SK-N-SH treated with all-trans-retinoic acid at 6 μM for 48 hours (cell line): Measurements from ENCODE around the gene ERP27.

Source experiments
- ATAC-seq: fragments of 200-7000 bp; cut with Tn5 transposase; 3 replicates; pipeline ENCODE4 v1.9.1; 2020; ENCODE audit warnings: mild to moderate bottlenecking, moderate library complexity
- ARNTL ChIP-seq: fragments of 450-650 bp; formaldehyde crosslinking; IDR thresholded peaks from 2 replicates; pipeline ENCODE4 v1.5.0; 2020; ENCODE audit warnings: low read depth, mild to moderate bottlenecking, moderate library complexity, borderline replicate concordance
- BACH2 ChIP-seq: fragments of 250-450 bp; sonication (Bioruptor Pico); IDR thresholded peaks from 2 replicates; pipeline ENCODE4 v1.9.0; 2021; ENCODE audit warnings: mild to moderate bottlenecking, borderline replicate concordance
- CSDC2 ChIP-seq: fragments of 250-450 bp; sonication (Bioruptor Pico); IDR thresholded peaks from 2 replicates; pipeline ENCODE4 v1.5.0; 2020; ENCODE audit warnings: mild to moderate bottlenecking, moderate library complexity
- ESRRG ChIP-seq: fragments of 250-450 bp; sonication (Bioruptor Pico); IDR thresholded peaks from 2 replicates; pipeline ENCODE4 v1.6.1; 2021; ENCODE audit warnings: mild to moderate bottlenecking
- GLIS3 ChIP-seq: fragments of 250-450 bp; sonication (Bioruptor Pico); IDR thresholded peaks from 2 replicates; pipeline ENCODE4 v1.5.0; 2020; ENCODE audit warnings: mild to moderate bottlenecking, moderate library complexity
- ISL1 ChIP-seq: fragments of 250-450 bp; sonication (Bioruptor Pico); IDR thresholded peaks from 2 replicates; pipeline ENCODE4 v2.1.2; 2022; ENCODE audit warnings: mild to moderate bottlenecking, moderate library complexity
- OSR1 ChIP-seq: fragments of 250-450 bp; sonication (Bioruptor Pico); IDR thresholded peaks from 2 replicates; pipeline ENCODE4 v1.8.0; 2022; ENCODE audit warnings: moderate library complexity, mild to moderate bottlenecking, inconsistent platforms
- POU6F1 ChIP-seq: fragments of 250-450 bp; sonication (Bioruptor Pico); IDR thresholded peaks from 2 replicates; pipeline ENCODE4 v1.8.0; 2021; ENCODE audit warnings: low read depth, mild to moderate bottlenecking, moderate library complexity, borderline replicate concordance
- PPARA ChIP-seq: fragments of 250-450 bp; sonication (Bioruptor Pico); IDR thresholded peaks from 2 replicates; pipeline ENCODE4 v1.5.0; 2020; ENCODE audit warnings: mild to moderate bottlenecking, borderline replicate concordance
- RARB ChIP-seq: fragments of 250-450 bp; sonication (Bioruptor Pico); IDR thresholded peaks from 2 replicates; pipeline ENCODE4 v1.8.0; 2021; ENCODE audit warnings: mild to moderate bottlenecking, moderate library complexity
- SNAI2 ChIP-seq: fragments of 250-450 bp; sonication (Bioruptor Pico); IDR thresholded peaks from 2 replicates; pipeline ENCODE4 v1.5.0; 2020; ENCODE audit warnings: mild to moderate bottlenecking, moderate library complexity
- TCF4 ChIP-seq: fragments of 250-450 bp; sonication (Bioruptor Pico); IDR thresholded peaks from 2 replicates; pipeline ENCODE4 v1.8.0; 2021; ENCODE audit warnings: mild to moderate bottlenecking, moderate library complexity, borderline replicate concordance
- TOX ChIP-seq: fragments of 250-450 bp; sonication (Bioruptor Pico); IDR thresholded peaks from 2 replicates; pipeline ENCODE4 v1.8.0; 2021; ENCODE audit warnings: mild to moderate bottlenecking, moderate library complexity, borderline replicate concordance
- ZC3H10 ChIP-seq: fragments of 250-450 bp; sonication (Bioruptor Pico); IDR thresholded peaks from 2 replicates; pipeline ENCODE4 v1.5.1; 2021; ENCODE audit warnings: mild to moderate bottlenecking, moderate library complexity
- ZFP3 ChIP-seq: fragments of 250-450 bp; sonication (Bioruptor Pico); IDR thresholded peaks from 2 replicates; pipeline ENCODE4 v1.5.0; 2020; ENCODE audit warnings: mild to moderate bottlenecking, moderate library complexity
- ZFP30 ChIP-seq: fragments of 450-650 bp; formaldehyde crosslinking; IDR thresholded peaks from 2 replicates; pipeline ENCODE4 v1.5.0; 2022; ENCODE audit warnings: mild to moderate bottlenecking, moderate library complexity
- ZNF565 ChIP-seq: fragments of 450-650 bp; formaldehyde crosslinking; conservative IDR thresholded peaks from 2 replicates; pipeline ENCODE4 v1.5.0; 2020; ENCODE audit warnings: low read depth, mild to moderate bottlenecking, moderate library complexity
- ZNF70 ChIP-seq: fragments of 450-650 bp; formaldehyde crosslinking; IDR thresholded peaks from 2 replicates; pipeline ENCODE4 v1.5.0; 2020; ENCODE audit warnings: mild to moderate bottlenecking, moderate library complexity
- TF ChIP-seq, protein P1 (sequence below): fragments of 250-450 bp; sonication (Bioruptor Pico); IDR thresholded peaks from 2 replicates; pipeline ENCODE4 v1.5.0; 2020; ENCODE audit warnings: mild to moderate bottlenecking, moderate library complexity
- TF ChIP-seq, protein P2 (sequence below): fragments of 250-450 bp; sonication (Bioruptor Pico); IDR thresholded peaks from 2 replicates; pipeline ENCODE4 v1.5.1; 2020; ENCODE audit warnings: low read depth, mild to moderate bottlenecking, moderate library complexity

The ERP27 gene

DNA sequence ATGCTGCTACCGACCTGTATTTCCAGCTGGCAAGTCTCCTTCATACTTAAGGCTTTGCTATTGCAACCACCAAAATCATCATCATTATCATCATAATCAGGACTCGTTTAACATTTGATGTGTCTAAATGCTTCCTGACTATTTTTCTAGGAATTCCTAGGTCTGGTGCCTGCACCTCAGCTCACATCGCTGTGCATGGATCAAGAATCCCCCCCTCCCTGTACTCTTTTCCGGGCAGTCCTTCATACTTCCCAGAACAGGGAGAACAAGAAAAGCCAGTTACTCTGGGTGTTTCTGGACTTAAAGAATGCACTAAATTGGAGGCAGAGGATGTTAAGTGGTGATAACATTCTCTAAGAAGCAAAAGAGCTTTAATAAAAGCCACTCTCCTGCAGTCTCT is 9.4 kb downstream of the ERP27 start:
- ATAC-seq: peak; percentile 89
- TF ChIP-seq ZFP30 (CRISPR knock-in tag) (no peak), OSR1 (CRISPR knock-in tag) (no peak), ZC3H10 (CRISPR knock-in tag) (no peak), TOX (CRISPR knock-in tag) (no peak), ARNTL (CRISPR knock-in tag) (no peak), GLIS3 (peak; percentile 34; the same call in 1 of the 2 replicates), POU6F1 (no peak), TCF4 (CRISPR knock-in tag) (no peak), RARB (CRISPR knock-in tag) (no peak), ZNF565 (CRISPR knock-in tag) (no peak), ISL1 (CRISPR knock-in tag) (peak; percentile 90), CSDC2 (CRISPR knock-in tag) (no peak), BACH2 (CRISPR knock-in tag) (no peak), SNAI2 (CRISPR knock-in tag) (no peak), ZNF70 (no peak), PPARA (no peak), ESRRG (CRISPR knock-in tag) (no peak)
- TF ChIP-seq, protein P1, sequence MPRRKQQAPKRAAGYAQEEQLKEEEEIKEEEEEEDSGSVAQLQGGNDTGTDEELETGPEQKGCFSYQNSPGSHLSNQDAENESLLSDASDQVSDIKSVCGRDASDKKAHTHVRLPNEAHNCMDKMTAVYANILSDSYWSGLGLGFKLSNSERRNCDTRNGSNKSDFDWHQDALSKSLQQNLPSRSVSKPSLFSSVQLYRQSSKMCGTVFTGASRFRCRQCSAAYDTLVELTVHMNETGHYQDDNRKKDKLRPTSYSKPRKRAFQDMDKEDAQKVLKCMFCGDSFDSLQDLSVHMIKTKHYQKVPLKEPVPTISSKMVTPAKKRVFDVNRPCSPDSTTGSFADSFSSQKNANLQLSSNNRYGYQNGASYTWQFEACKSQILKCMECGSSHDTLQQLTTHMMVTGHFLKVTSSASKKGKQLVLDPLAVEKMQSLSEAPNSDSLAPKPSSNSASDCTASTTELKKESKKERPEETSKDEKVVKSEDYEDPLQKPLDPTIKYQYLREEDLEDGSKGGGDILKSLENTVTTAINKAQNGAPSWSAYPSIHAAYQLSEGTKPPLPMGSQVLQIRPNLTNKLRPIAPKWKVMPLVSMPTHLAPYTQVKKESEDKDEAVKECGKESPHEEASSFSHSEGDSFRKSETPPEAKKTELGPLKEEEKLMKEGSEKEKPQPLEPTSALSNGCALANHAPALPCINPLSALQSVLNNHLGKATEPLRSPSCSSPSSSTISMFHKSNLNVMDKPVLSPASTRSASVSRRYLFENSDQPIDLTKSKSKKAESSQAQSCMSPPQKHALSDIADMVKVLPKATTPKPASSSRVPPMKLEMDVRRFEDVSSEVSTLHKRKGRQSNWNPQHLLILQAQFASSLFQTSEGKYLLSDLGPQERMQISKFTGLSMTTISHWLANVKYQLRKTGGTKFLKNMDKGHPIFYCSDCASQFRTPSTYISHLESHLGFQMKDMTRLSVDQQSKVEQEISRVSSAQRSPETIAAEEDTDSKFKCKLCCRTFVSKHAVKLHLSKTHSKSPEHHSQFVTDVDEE (CRISPR knock-in tag): no peak
- TF ChIP-seq, protein P2, sequence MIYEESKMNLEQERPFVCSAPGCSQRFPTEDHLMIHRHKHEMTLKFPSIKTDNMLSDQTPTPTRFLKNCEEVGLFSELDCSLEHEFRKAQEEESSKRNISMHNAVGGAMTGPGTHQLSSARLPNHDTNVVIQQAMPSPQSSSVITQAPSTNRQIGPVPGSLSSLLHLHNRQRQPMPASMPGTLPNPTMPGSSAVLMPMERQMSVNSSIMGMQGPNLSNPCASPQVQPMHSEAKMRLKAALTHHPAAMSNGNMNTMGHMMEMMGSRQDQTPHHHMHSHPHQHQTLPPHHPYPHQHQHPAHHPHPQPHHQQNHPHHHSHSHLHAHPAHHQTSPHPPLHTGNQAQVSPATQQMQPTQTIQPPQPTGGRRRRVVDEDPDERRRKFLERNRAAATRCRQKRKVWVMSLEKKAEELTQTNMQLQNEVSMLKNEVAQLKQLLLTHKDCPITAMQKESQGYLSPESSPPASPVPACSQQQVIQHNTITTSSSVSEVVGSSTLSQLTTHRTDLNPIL: peak; percentile 22; the same call in 1 of the 2 replicates

- no peak for ATAC-seq
Measured at GRCh38 chr12:14927267-14927666, 11.1 kb downstream of the ERP27 start.

More at GRCh38 chr12:14927267-14927666, 11.1 kb downstream of the ERP27 start:
- TF ChIP-seq ZFP3 (CRISPR knock-in tag) (no peak), ZC3H10 (CRISPR knock-in tag) (no peak), PPARA (no peak), CSDC2 (CRISPR knock-in tag) (no peak), ZFP30 (CRISPR knock-in tag) (no peak), POU6F1 (no peak), ZNF565 (CRISPR knock-in tag) (no peak), ARNTL (CRISPR knock-in tag) (no peak), BACH2 (CRISPR knock-in tag) (no peak), GLIS3 (no peak), TOX (CRISPR knock-in tag) (no peak), SNAI2 (CRISPR knock-in tag) (no peak), OSR1 (CRISPR knock-in tag) (no peak)
- TF ChIP-seq, protein P2: no peak
- TF ChIP-seq, all 23 proteins: peak for 0
